Islet of Langerhans (tissue), 1 donor: ENCODE measurements around the gene PCDHB4.
"Not testable (repeated sequence)": the region's sequence is repeated elsewhere in the genome, so short reads cannot be mapped to it uniquely, and the experiment has no call there.

Source experiments
- FAIRE-seq: peaks from one replicate; lab custom pipeline; 2011; peaks lifted over from hg19 to GRCh38; lab: Jason Lieb, UNC

Gene PCDHB4

GRCh38 chr5:141121563-141121962 is at the start of gene PCDHB4:
PCDHB4 (plus strand) TSS chr5:141121818; CDS start chr5:141121999, 181 bp downstream.
- no peak for FAIRE-seq

GRCh38 chr5:141077826-141078225 is 43.8 kb upstream of the PCDHB4 start:
- FAIRE-seq, result no peak

GRCh38 chr5:141082228-141082627 is 39.4 kb upstream of the PCDHB4 start:
- no peak for FAIRE-seq

GRCh38 chr5:141084487-141084989 is 37.1 kb upstream of the PCDHB4 start:
- FAIRE-seq, result peak; percentile 86

- no peak for FAIRE-seq
Observed at GRCh38 chr5:141094481-141095262, 26.9 kb upstream of the PCDHB4 start, which contains the start of gene PCDHB2. PCDHB2 (plus strand) TSS chr5:141094615; CDS start chr5:141094791, 176 bp downstream.

GRCh38 chr5:141095263-141095641 is 26.4 kb upstream of the PCDHB4 start:
- FAIRE-seq, result no peak

GRCh38 chr5:141096181-141096580 is 25.4 kb upstream of the PCDHB4 start:
- FAIRE-seq, result not testable (repeated sequence)

GRCh38 chr5:141096586-141096985 is 25.0 kb upstream of the PCDHB4 start:
- not testable (repeated sequence) for FAIRE-seq

- no peak for FAIRE-seq
Observed at GRCh38 chr5:141100243-141100805, 21.3 kb upstream of the PCDHB4 start, which contains the start of gene PCDHB3. PCDHB3 (plus strand) TSS chr5:141100473; CDS start chr5:141100650, 177 bp downstream.

GRCh38 chr5:141101059-141101458 is 20.6 kb upstream of the PCDHB4 start:
- FAIRE-seq, result no peak

- FAIRE-seq, result not testable (repeated sequence)
Observed at GRCh38 chr5:141102070-141102469, 19.5 kb upstream of the PCDHB4 start.

GRCh38 chr5:141102471-141102870 is 19.1 kb upstream of the PCDHB4 start:
- FAIRE-seq, result not testable (repeated sequence)

- FAIRE-seq, result no peak
Observed at GRCh38 chr5:141105350-141105749, 16.3 kb upstream of the PCDHB4 start.

- FAIRE-seq, result no peak
Observed at GRCh38 chr5:141119250-141119649, 2.4 kb upstream of the PCDHB4 start.

- FAIRE-seq, result no peak
Observed at GRCh38 chr5:141121985-141122384, 367 bp downstream of the PCDHB4 start.

- FAIRE-seq, result not testable (repeated sequence)
Observed at GRCh38 chr5:141123396-141124135, 1.9 kb downstream of the PCDHB4 start.

- no peak for FAIRE-seq
Observed at GRCh38 chr5:141127305-141127704, 5.7 kb downstream of the PCDHB4 start.

GRCh38 chr5:141135030-141135717 is 13.6 kb downstream of the PCDHB4 start, which contains the start of gene PCDHB5:
PCDHB5 (plus strand) TSS chr5:141135206; CDS start chr5:141135435, 229 bp downstream.
- no peak for FAIRE-seq

GRCh38 chr5:141135718-141136266 is 14.2 kb downstream of the PCDHB4 start:
- no peak for FAIRE-seq

- FAIRE-seq, result not testable (repeated sequence)
Observed at GRCh38 chr5:141137346-141137745, 15.7 kb downstream of the PCDHB4 start.

- FAIRE-seq, result no peak
Observed at GRCh38 chr5:141149812-141150211, 28.2 kb downstream of the PCDHB4 start, which contains the start of gene PCDHB6. PCDHB6 (plus strand) TSS chr5:141150057; CDS start chr5:141150258, 201 bp downstream.
